ENCODE data around the gene LIPA.

GRCh38 chr10:89295597-89295996 lies 44.0 kb upstream of the LIPA start:
- no peak for TF ChIP-seq CTCF (IDR thresholded peaks at IDR 0.05; ENCODE audit: borderline replicate concordance, extremely low read depth, low read length, poor library complexity, severe bottlenecking)
- no peak for TF ChIP-seq EZH2 (IDR thresholded peaks at IDR 0.05; ENCODE audit: borderline replicate concordance, low read depth, low read length, severe bottlenecking)

Data from DND-41 (cell line).